ENCODE measurements around the gene CYTH3. TPM values are rescaled to one million over a fixed set of nuclear protein-coding genes. Genes with fewer than 3 reads are reported as not detected.

The CYTH3 gene
- total and polyA plus RNA-seq, 2 of the 13 experiments (the other 11 are each of a cell fraction or from before 2014, with no cell fraction given): 3.1 to 3.8 TPM

- H2AFZ ChIP-seq (ENCODE audit: low read length): no peak overlapping the region
- no peaks in the 10 kb centered on the region for H3K4me1 ChIP-seq (ENCODE audit: insufficient read depth, low read length)
- no peaks in the 10 kb centered on the region for H3K27me3 ChIP-seq (ENCODE audit: control insufficient read depth in 1 of 2, insufficient read depth in 2 of 2, low read length in 2 of 2)
- FAIRE-seq (no peak), ATAC-seq (no peak), DNase-seq (ENCODE audit: low spot score) (no peak)
- WGBS (ENCODE audit: low lambda C conversion rate): 83% methylated on average over 10 of the region's 11 CpGs
- H3K27ac ChIP-seq (ENCODE audit: extremely low read length, insufficient read depth, low read length): no peak overlapping the region
- no peak overlapping the region for H3K4me3 ChIP-seq (replicated peaks in 1 of 3; ENCODE audit: insufficient read depth in 1 of 3, low read depth in 2 of 3, low read length in 3 of 3)
- ChIA-PET POLR2A (no interaction called here), CTCF (ENCODE audit: low intra/inter-chr PET ratio, low total read pairs) (no interaction called here)
- H3K4me2 ChIP-seq (ENCODE audit: low read depth, low read length): no peak overlapping the region
- TF ChIP-seq ZNF230 (CRISPR knock-in tag; IDR thresholded peaks at IDR 0.05) (no peak), ZNF432 (CRISPR knock-in tag; IDR thresholded peaks at IDR 0.05; ENCODE audit: borderline replicate concordance) (no peak), PPARG (CRISPR knock-in tag; conservative IDR thresholded peaks at IDR 0.05) (no peak), HNF4A (CRISPR knock-in tag; IDR thresholded peaks at IDR 0.05) (no peak)
- no peak overlapping the region for H3K9ac ChIP-seq (ENCODE audit: insufficient read depth, low read depth, low read length)
- in situ Hi-C loops (cut with HindIII; ENCODE audit: extremely low pct_ligation_motif_present, low pct_unique_long_range_greater_than_20kb) (no loop called here), intact Hi-C loops (cut with micrococcal nuclease; ENCODE audit: unreplicated experiment) (no loop called here)
- no peaks in the 10 kb centered on the region for H3K9me3 ChIP-seq (ENCODE audit: low read length)
- no peaks in the 10 kb centered on the region; a peak in 1 of 5 replicates for H3K36me3 ChIP-seq (replicated peaks in 1 of 2; ENCODE audit: control insufficient read depth in 1 of 2, insufficient read depth in 2 of 2, low read length in 2 of 2)
- H4K20me1 ChIP-seq (ENCODE audit: insufficient read depth, low read length): no peaks in the 10 kb centered on the region
- no peaks in the 10 kb centered on the region for H3K79me2 ChIP-seq (ENCODE audit: insufficient read depth, low read length)
- no TSS peak for BruUV-seq (replicated peaks)
Measured at GRCh38 chr7:6186577-6186976, 85.8 kb downstream of the CYTH3 start.

- H3K4me2 ChIP-seq (ENCODE audit: low read depth, low read length): no peak overlapping the region
- POLR2A ChIA-PET: interaction anchor here (0.5 kb wide), 1 partner anchor 8 kb away, joined by 4 read pairs; no protein-coding TSS in a partner anchor
- no peak for ATAC-seq
- TF ChIP-seq CEBPG (CRISPR knock-in tag; IDR thresholded peaks at IDR 0.05) (no peak), WIZ (CRISPR knock-in tag; IDR thresholded peaks at IDR 0.05) (no peak), CENPX (CRISPR knock-in tag; IDR thresholded peaks at IDR 0.05) (no peak), IRF9 (CRISPR knock-in tag; IDR thresholded peaks at IDR 0.05; ENCODE audit: borderline replicate concordance) (no peak), ZNF766 (CRISPR knock-in tag; IDR thresholded peaks at IDR 0.05; ENCODE audit: borderline replicate concordance) (no peak), HCFC1 (IDR thresholded peaks at IDR 0.05; ENCODE audit: low read depth, low read length) (no peak), HINFP (CRISPR knock-in tag; IDR thresholded peaks at IDR 0.05; ENCODE audit: low read depth) (no peak), ZNF878 (CRISPR knock-in tag; IDR thresholded peaks at IDR 0.05) (no peak), ZNF138 (CRISPR knock-in tag; IDR thresholded peaks at IDR 0.05; ENCODE audit: low read depth) (no peak), RNF219 (CRISPR knock-in tag; IDR thresholded peaks at IDR 0.05) (no peak), ZNF629 (CRISPR knock-in tag; conservative IDR thresholded peaks at IDR 0.05) (no peak), GABPA (IDR thresholded peaks at IDR 0.05; ENCODE audit: low read depth, low read length) (no peak), GABPA (CRISPR knock-in tag; IDR thresholded peaks at IDR 0.05; ENCODE audit: low read depth) (no peak)
Measured at GRCh38 chr7:6182993-6183392, 89.4 kb downstream of the CYTH3 start.

More at GRCh38 chr7:6182993-6183392, 89.4 kb downstream of the CYTH3 start:
- Histone ChIP-seq H4K20me1 (ENCODE audit: insufficient read depth, low read length) (no peaks in the 10 kb centered on the region), H3K79me2 (ENCODE audit: insufficient read depth, low read length) (no peaks in the 10 kb centered on the region), H3K4me3 (replicated peaks in 1 of 3; ENCODE audit: insufficient read depth in 1 of 3, low read depth in 2 of 3, low read length in 3 of 3) (no peak overlapping the region), H3K36me3 (replicated peaks in 1 of 2; ENCODE audit: control insufficient read depth in 1 of 2, insufficient read depth in 2 of 2, low read length in 2 of 2) (no peaks in the 10 kb centered on the region; a peak in 1 of 5 replicates), H3K9me3 (ENCODE audit: low read length) (no peaks in the 10 kb centered on the region), H2AFZ (ENCODE audit: low read length) (no peak overlapping the region), H3K27ac (ENCODE audit: extremely low read length, insufficient read depth, low read length) (no peak overlapping the region), H3K4me1 (ENCODE audit: insufficient read depth, low read length) (no peaks in the 10 kb centered on the region), H3K9ac (ENCODE audit: insufficient read depth, low read depth, low read length) (no peak overlapping the region), H3K27me3 (ENCODE audit: control insufficient read depth in 1 of 2, insufficient read depth in 2 of 2, low read length in 2 of 2) (no peaks in the 10 kb centered on the region)
- 89% methylated on average over 10 of the region's 10 CpGs for WGBS (ENCODE audit: low lambda C conversion rate)
- intact Hi-C loops (cut with micrococcal nuclease; ENCODE audit: unreplicated experiment): no loop called here
- no peak for DNase-seq (ENCODE audit: low spot score)
- in situ Hi-C loops (cut with HindIII; ENCODE audit: extremely low pct_ligation_motif_present, low pct_unique_long_range_greater_than_20kb): no loop called here
- no peak for FAIRE-seq
- no TSS peak for BruUV-seq (replicated peaks)
- CTCF ChIA-PET (ENCODE audit: low intra/inter-chr PET ratio, low total read pairs): no interaction called here
